Loucy (cell line): ENCODE results near the gene UBE2D2.

Experiments
- CTCF ChIP-seq: fragments of 200-600 bp; sonication (generic); conservative IDR thresholded peaks from 2 replicates; pipeline ENCODE4 v1.5.1; 2014; ENCODE audit warnings: mild to moderate bottlenecking, antibody characterized with exemption, low read length
- EZH2phosphoT487 ChIP-seq: fragments of 200-600 bp; IDR thresholded peaks from 2 replicates; pipeline ENCODE4 v1.6.1; 2018; ENCODE audit warnings: antibody characterized with exemption, mild to moderate bottlenecking, moderate library complexity, borderline replicate concordance

- no peak for TF ChIP-seq CTCF
- no peak for TF ChIP-seq EZH2phosphoT487
Observed at GRCh38 chr5:139654464-139654863, 93.3 kb downstream of the UBE2D2 start.
